GM18861 (cell line): ENCODE data around the gene TNRC6C.
"Not testable (repeated sequence)": the region's sequence is repeated elsewhere in the genome, so short reads cannot be mapped to it uniquely, and the experiment has no call there.

Experiments
- ATAC-seq: cut with Tn5 transposase; IDR thresholded peaks from one replicate; pipeline ENCODE4 v1.9.1; 2021; ENCODE audit not compliant: unreplicated experiment

Gene TNRC6C

GRCh38 chr17:78072961-78073360, 114.5 kb downstream of the TNRC6C start:
- no peak for ATAC-seq

GRCh38 chr17:78075011-78075410, 116.5 kb downstream of the TNRC6C start:
- no peak for ATAC-seq

GRCh38 chr17:78075545-78075944, 117.0 kb downstream of the TNRC6C start:
- ATAC-seq, result no peak

- ATAC-seq, result no peak
Observed at GRCh38 chr17:78079253-78079652, 120.8 kb downstream of the TNRC6C start.

- no peak for ATAC-seq
Observed at GRCh38 chr17:78081551-78081950, 123.0 kb downstream of the TNRC6C start.

- not testable (repeated sequence) for ATAC-seq
Observed at GRCh38 chr17:78082355-78082872, 123.9 kb downstream of the TNRC6C start.

GRCh38 chr17:78082988-78083387, 124.5 kb downstream of the TNRC6C start:
- ATAC-seq, result no peak

GRCh38 chr17:78086740-78087139, 128.2 kb downstream of the TNRC6C start:
- no peak for ATAC-seq

GRCh38 chr17:78088529-78088928, 130.0 kb downstream of the TNRC6C start:
- ATAC-seq, result no peak

- ATAC-seq, result no peak
Observed at GRCh38 chr17:78089576-78090281, 131.2 kb downstream of the TNRC6C start.

GRCh38 chr17:78092794-78093324, 134.4 kb downstream of the TNRC6C start:
- ATAC-seq, result no peak

GRCh38 chr17:78095035-78095434, 136.5 kb downstream of the TNRC6C start:
- no peak for ATAC-seq

GRCh38 chr17:78096093-78096492, 137.6 kb downstream of the TNRC6C start:
- ATAC-seq, result no peak

- ATAC-seq, result no peak
Observed at GRCh38 chr17:78101112-78101511, 142.6 kb downstream of the TNRC6C start.

GRCh38 chr17:78101542-78101941, 143.0 kb downstream of the TNRC6C start:
- ATAC-seq, result no peak

- no peak for ATAC-seq
Observed at GRCh38 chr17:78103311-78103710, 144.8 kb downstream of the TNRC6C start.

- ATAC-seq, result no peak
Observed at GRCh38 chr17:78104540-78104941, 146.0 kb downstream of the TNRC6C start.

GRCh38 chr17:78105101-78105500, 146.6 kb downstream of the TNRC6C start:
- no peak for ATAC-seq

GRCh38 chr17:78105551-78105950, 147.0 kb downstream of the TNRC6C start:
- ATAC-seq, result no peak

GRCh38 chr17:78106211-78106610, 147.7 kb downstream of the TNRC6C start:
- ATAC-seq, result no peak

- no peak for ATAC-seq
Observed at GRCh38 chr17:78107457-78107856, 149.0 kb downstream of the TNRC6C start.

- no peak for ATAC-seq
Observed at GRCh38 chr17:78107976-78108725, 149.6 kb downstream of the TNRC6C start.
